Immature natural killer cell (primary cell): ENCODE data around the gene PRKCE. TPM values are rescaled to one million over a fixed set of nuclear protein-coding genes. Genes with fewer than 3 reads are reported as not detected.

Experiments used
- DNase-seq, 3 donors: peaks; one replicate each; pipeline ENCODE4 v3.0.0; 2022; ENCODE audit warnings: mixed read lengths in 1 of 3
- H3K27ac Mint-ChIP-seq, 6 donors: one replicate each; pipeline ENCODE4 v1.8.0; 2020; ENCODE audit warnings: mixed read lengths in 6 of 6, mild to moderate bottlenecking in 5 of 6, inconsistent platforms in 4 of 6, moderate library complexity in 3 of 6
- H3K27me3 Mint-ChIP-seq, 3 donors: one replicate each; pipeline ENCODE4 v1.8.0; 2020 to 2021; ENCODE audit warnings: low read depth in 3 of 3, mild to moderate bottlenecking in 3 of 3, mixed read lengths in 3 of 3, moderate library complexity in 3 of 3, inconsistent platforms in 1 of 3
- H3K36me3 Mint-ChIP-seq, 3 donors: one replicate each; pipeline ENCODE4 v1.8.0; 2020; ENCODE audit warnings: mixed read lengths in 3 of 3, inconsistent platforms in 2 of 3, mild to moderate bottlenecking in 2 of 3
- H3K4me1 Mint-ChIP-seq, 2 donors: one replicate each; pipeline ENCODE4 v1.8.0; 2020; ENCODE audit warnings: inconsistent platforms in 2 of 2, mild to moderate bottlenecking in 2 of 2, mixed read lengths in 2 of 2, moderate library complexity in 1 of 2
- H3K4me3 Mint-ChIP-seq, 5 donors: one replicate each; pipeline ENCODE4 v1.8.0; 2020; ENCODE audit warnings: mild to moderate bottlenecking in 5 of 5, mixed read lengths in 5 of 5, inconsistent platforms in 3 of 5, moderate library complexity in 3 of 5
- H3K9me3 Mint-ChIP-seq, 6 donors: one replicate each; pipeline ENCODE4 v1.8.0; 2020; ENCODE audit warnings: mild to moderate bottlenecking in 6 of 6, mixed read lengths in 6 of 6, inconsistent platforms in 4 of 6, moderate library complexity in 3 of 6
- polyA plus RNA-seq, 3 donors: library from polyadenylated mRNA; unstranded; fragments of 300-500 nt; fragmentation: Illumina TruSeq; gene quantifications; one replicate each; pipeline ENCODE4 v1.2.3, GENCODE V29; 2021

PRKCE gene
- polyA plus RNA-seq, 3 donors from 2014 or later = 1.0 to 3.0 (median 2.5) TPM

GRCh38 chr2:46184794-46185583, 533.5 kb downstream of the PRKCE start:
- Mint-ChIP-seq H3K27me3 (peaks cover under 1 to 7% (median 4%) of the 10 kb centered on the region in 3 donors), H3K4me3 (no peak overlapping the region), H3K9me3 (no peaks in the 10 kb centered on the region), H3K4me1 (peaks cover 15 to 16% of the 10 kb centered on the region in 2 donors), H3K27ac (peak overlapping the region in 4 of 6 donors; percentile 32 to 90 (median 50)), H3K36me3 (peaks cover 0 to 5% (median 4%) of the 10 kb centered on the region in 3 donors)
- DNase-seq = no peak

GRCh38 chr2:46187112-46187618, 535.7 kb downstream of the PRKCE start:
- H3K27ac Mint-ChIP-seq = peak overlapping the region; percentile 92 to 96 (median 94)
- peaks cover 0 to 9% (median 4%) of the 10 kb centered on the region in 3 donors for H3K27me3 Mint-ChIP-seq
- H3K36me3 Mint-ChIP-seq = peaks cover 0 to 4% (median 3%) of the 10 kb centered on the region in 3 donors
- peaks cover 12 to 13% of the 10 kb centered on the region in 2 donors for H3K4me1 Mint-ChIP-seq
- H3K9me3 Mint-ChIP-seq = no peaks in the 10 kb centered on the region
- peak; percentile 47 to 53 (median 47) for DNase-seq
- peak overlapping the region; percentile 69 to 84 (median 77) for H3K4me3 Mint-ChIP-seq

GRCh38 chr2:46188041-46188716, 536.7 kb downstream of the PRKCE start:
- Mint-ChIP-seq H3K9me3 (no peaks in the 10 kb centered on the region), H3K4me3 (peak overlapping the region in 2 of 5 donors; percentile 15 to 81), H3K27me3 (peaks cover 0 to 9% (median 4%) of the 10 kb centered on the region in 3 donors), H3K36me3 (peaks cover 0 to 4% (median 3%) of the 10 kb centered on the region in 3 donors), H3K4me1 (peaks cover 12 to 13% of the 10 kb centered on the region in 2 donors), H3K27ac (peak overlapping the region in 3 of 6 donors; percentile 69 to 96 (median 95))
- no peak for DNase-seq

- Mint-ChIP-seq H3K4me3 (no peak overlapping the region), H3K9me3 (no peaks in the 10 kb centered on the region), H3K4me1 (peaks cover 0 to 1% of the 10 kb centered on the region in 2 donors), H3K27me3 (peaks cover 0 to 4% (median 2%) of the 10 kb centered on the region in 3 donors), H3K36me3 (no peaks in the 10 kb centered on the region), H3K27ac (peak overlapping the region in 1 of 6 donors; percentile 45)
- DNase-seq = no peak
Observed at GRCh38 chr2:46193356-46193755, 541.9 kb downstream of the PRKCE start.

GRCh38 chr2:46193855-46194254, 542.4 kb downstream of the PRKCE start:
- no peaks in the 10 kb centered on the region for H3K9me3 Mint-ChIP-seq
- H3K4me3 Mint-ChIP-seq = no peak overlapping the region
- no peaks in the 10 kb centered on the region for H3K36me3 Mint-ChIP-seq
- H3K27ac Mint-ChIP-seq = peak overlapping the region in 2 of 6 donors; percentile 18 to 45
- DNase-seq = no peak
- peaks cover 0 to 4% (median 2%) of the 10 kb centered on the region in 3 donors for H3K27me3 Mint-ChIP-seq
- H3K4me1 Mint-ChIP-seq = peaks cover 0 to 1% of the 10 kb centered on the region in 2 donors

GRCh38 chr2:46194856-46195255, 543.4 kb downstream of the PRKCE start:
- Mint-ChIP-seq H3K36me3 (no peaks in the 10 kb centered on the region), H3K4me1 (peaks cover 0 to 1% of the 10 kb centered on the region in 2 donors), H3K4me3 (no peak overlapping the region), H3K27me3 (peaks cover 0 to 2% (median 2%) of the 10 kb centered on the region in 3 donors), H3K9me3 (no peaks in the 10 kb centered on the region), H3K27ac (no peak overlapping the region)
- no peak for DNase-seq

- Mint-ChIP-seq H3K9me3 (no peaks in the 10 kb centered on the region), H3K27ac (no peak overlapping the region), H3K36me3 (no peaks in the 10 kb centered on the region), H3K4me1 (peaks cover 0 to 1% of the 10 kb centered on the region in 2 donors), H3K4me3 (no peak overlapping the region), H3K27me3 (peaks cover 0 to 2% (median 0%) of the 10 kb centered on the region in 3 donors)
- DNase-seq = no peak
Observed at GRCh38 chr2:46195819-46196218, 544.3 kb downstream of the PRKCE start.

- H3K4me3 Mint-ChIP-seq = no peak overlapping the region
- no peaks in the 10 kb centered on the region for H3K36me3 Mint-ChIP-seq
- H3K27me3 Mint-ChIP-seq = peaks cover 0 to 2% (median 0%) of the 10 kb centered on the region in 3 donors
- no peak for DNase-seq
- H3K27ac Mint-ChIP-seq = peak overlapping the region in 3 of 6 donors; percentile 11 to 51 (median 20)
- H3K4me1 Mint-ChIP-seq = peaks cover 0 to 1% of the 10 kb centered on the region in 2 donors
- H3K9me3 Mint-ChIP-seq = no peaks in the 10 kb centered on the region
Observed at GRCh38 chr2:46196871-46197462, 545.5 kb downstream of the PRKCE start.

GRCh38 chr2:46197672-46198071, 546.2 kb downstream of the PRKCE start:
- Mint-ChIP-seq H3K4me1 (peaks cover under 1 to 2% of the 10 kb centered on the region in 2 donors), H3K9me3 (no peaks in the 10 kb centered on the region), H3K27ac (peak overlapping the region in 3 of 6 donors; percentile 20 to 51 (median 35)), H3K36me3 (no peaks in the 10 kb centered on the region), H3K27me3 (peaks cover 0 to 2% (median 0%) of the 10 kb centered on the region in 3 donors), H3K4me3 (no peak overlapping the region)
- no peak for DNase-seq

GRCh38 chr2:46198164-46198883, 546.8 kb downstream of the PRKCE start:
- H3K9me3 Mint-ChIP-seq = no peaks in the 10 kb centered on the region
- H3K27ac Mint-ChIP-seq = peak overlapping the region in 1 of 6 donors; percentile 51
- no peaks in the 10 kb centered on the region for H3K36me3 Mint-ChIP-seq
- H3K4me1 Mint-ChIP-seq = peaks cover 7 to 9% of the 10 kb centered on the region in 2 donors
- peaks cover 0 to 2% (median 2%) of the 10 kb centered on the region in 3 donors for H3K27me3 Mint-ChIP-seq
- no peak for DNase-seq
- no peak overlapping the region for H3K4me3 Mint-ChIP-seq

- H3K4me3 Mint-ChIP-seq = no peak overlapping the region
- no peak overlapping the region for H3K27ac Mint-ChIP-seq
- peaks cover 0 to 2% (median 2%) of the 10 kb centered on the region in 3 donors for H3K27me3 Mint-ChIP-seq
- no peak for DNase-seq
- peaks cover 8 to 13% of the 10 kb centered on the region in 2 donors for H3K4me1 Mint-ChIP-seq
- no peaks in the 10 kb centered on the region for H3K9me3 Mint-ChIP-seq
- peaks cover 0 to 2% (median 0%) of the 10 kb centered on the region in 3 donors for H3K36me3 Mint-ChIP-seq
Observed at GRCh38 chr2:46198966-46199365, 547.5 kb downstream of the PRKCE start.

GRCh38 chr2:46200100-46200690, 548.7 kb downstream of the PRKCE start:
- H3K36me3 Mint-ChIP-seq = peaks cover 0 to 3% (median 0%) of the 10 kb centered on the region in 3 donors
- H3K27ac Mint-ChIP-seq = peak overlapping the region in 1 of 6 donors; percentile 33
- peaks cover 0 to 2% (median 2%) of the 10 kb centered on the region in 3 donors for H3K27me3 Mint-ChIP-seq
- DNase-seq = no peak
- no peak overlapping the region for H3K4me3 Mint-ChIP-seq
- H3K9me3 Mint-ChIP-seq = no peaks in the 10 kb centered on the region
- peaks cover 8 to 13% of the 10 kb centered on the region in 2 donors for H3K4me1 Mint-ChIP-seq
